GM19023 (cell line): ENCODE data around the gene ZNHIT2.
A peak's percentile ranks its signal among the peaks of the same experiment; 100 is the strongest.

Source experiments
- ATAC-seq: cut with Tn5 transposase; IDR thresholded peaks from one replicate; pipeline ENCODE4 v1.9.1; 2021; ENCODE audit warnings: mild to moderate bottlenecking, moderate library complexity; ENCODE audit not compliant: unreplicated experiment

ZNHIT2 gene

DNA sequence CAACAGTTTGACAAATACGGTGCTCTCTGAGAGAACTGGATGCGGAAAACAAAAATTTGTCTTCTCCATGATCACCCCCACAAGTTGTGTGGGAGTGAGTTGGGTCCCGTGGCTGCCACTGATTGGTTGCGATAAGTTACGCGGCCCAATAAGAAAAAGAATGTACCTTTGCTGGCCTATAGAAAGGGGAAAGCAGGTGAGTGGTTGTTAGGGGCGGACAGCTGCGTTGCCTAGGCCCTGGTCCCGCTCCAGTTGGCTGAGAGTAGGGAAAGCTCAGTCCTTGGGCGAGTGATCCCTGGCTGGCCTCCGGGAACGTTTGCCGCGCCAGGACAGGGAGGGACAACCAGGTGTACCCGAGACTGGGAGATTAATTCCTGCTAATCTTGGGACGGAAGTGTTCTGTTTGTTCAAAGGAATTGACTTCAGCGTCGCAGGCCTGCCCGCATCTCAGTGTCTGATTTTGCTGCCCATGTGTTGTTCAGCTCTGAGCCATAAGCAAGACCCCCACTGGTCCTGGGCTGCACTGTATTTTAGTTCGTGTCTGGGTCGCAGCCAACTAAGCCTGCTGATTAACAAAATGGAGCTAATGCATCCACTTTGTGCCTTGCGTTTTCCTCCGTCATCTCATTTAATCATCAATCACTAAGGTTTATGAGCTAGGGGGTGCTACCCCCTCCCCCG, 17.6 kb upstream of the ZNHIT2 start:
- ATAC-seq = peak; percentile 65

GRCh38 chr11:65134240-65134951, 16.9 kb upstream of the ZNHIT2 start, which contains the start of gene SYVN1:
SYVN1 (minus strand) TSS chr11:65134519; CDS start chr11:65133601, 918 bp downstream.
- peak; percentile 63 for ATAC-seq

DNA sequence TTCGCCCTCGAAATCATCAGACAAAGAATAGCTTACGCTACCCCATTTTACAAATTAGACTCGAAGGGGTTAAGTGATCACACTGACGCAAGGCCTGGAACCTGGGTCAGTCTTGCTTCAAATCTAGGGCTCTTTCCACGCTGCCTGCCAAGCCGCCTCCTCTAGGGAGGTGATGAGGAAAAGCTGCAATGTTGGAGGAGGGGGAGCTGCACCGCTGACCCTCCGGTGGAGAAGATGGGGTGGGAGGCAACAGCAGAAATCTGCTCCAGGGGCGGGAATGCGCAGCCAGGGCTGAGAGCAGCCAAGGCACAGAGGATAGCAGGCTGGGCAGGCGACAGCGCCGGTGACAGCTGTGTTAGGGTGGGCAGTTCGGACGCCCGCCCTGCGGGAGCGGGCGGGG, 16.2 kb upstream of the ZNHIT2 start:
- ATAC-seq = no peak

GRCh38 chr11:65132988-65133700, 15.6 kb upstream of the ZNHIT2 start:
- no peak for ATAC-seq

DNA sequence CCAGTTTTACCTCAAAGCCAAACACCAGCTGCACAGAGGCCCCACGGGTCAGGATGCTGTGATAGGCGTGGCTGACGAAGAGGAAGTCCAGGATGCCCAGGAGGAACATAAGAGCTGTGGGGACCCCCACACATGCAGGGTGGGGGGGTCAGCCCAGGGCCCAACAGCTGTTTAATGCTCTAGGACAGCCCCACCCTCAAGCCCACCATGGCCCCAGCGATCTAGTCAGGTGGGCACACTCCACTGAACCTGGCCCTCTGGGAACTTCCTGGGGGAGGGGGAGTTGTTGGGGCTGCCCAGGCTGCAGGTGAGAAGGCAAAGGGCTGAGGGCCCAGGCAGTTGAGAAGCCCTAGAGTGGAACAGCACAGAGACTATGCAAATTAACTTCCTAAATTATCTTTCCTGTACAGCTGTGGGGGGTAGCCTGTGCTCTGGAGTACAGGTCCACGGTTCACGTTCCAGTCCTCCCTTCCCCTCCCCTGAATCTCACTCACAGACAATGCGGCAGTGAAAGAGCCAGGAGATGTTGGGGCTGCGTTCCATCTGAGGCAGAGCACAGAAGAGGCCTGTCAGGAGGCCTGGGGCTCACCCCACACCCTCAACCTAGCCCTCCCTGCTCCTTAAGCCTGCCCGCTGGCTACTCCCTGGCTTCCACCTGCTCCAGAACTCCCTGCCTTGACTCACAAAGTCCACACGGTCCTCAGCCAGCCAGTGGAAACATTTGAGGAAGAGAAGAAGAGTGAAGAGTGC, 14.9 kb upstream of the ZNHIT2 start:
- ATAC-seq = peak; percentile 36

- no peak for ATAC-seq
Measured at GRCh38 chr11:65131895-65132237, 14.4 kb upstream of the ZNHIT2 start.

- no peak for ATAC-seq
Measured at GRCh38 chr11:65131417-65131776, 13.9 kb upstream of the ZNHIT2 start.

GRCh38 chr11:65130631-65131416, 13.3 kb upstream of the ZNHIT2 start:
- ATAC-seq = no peak

DNA sequence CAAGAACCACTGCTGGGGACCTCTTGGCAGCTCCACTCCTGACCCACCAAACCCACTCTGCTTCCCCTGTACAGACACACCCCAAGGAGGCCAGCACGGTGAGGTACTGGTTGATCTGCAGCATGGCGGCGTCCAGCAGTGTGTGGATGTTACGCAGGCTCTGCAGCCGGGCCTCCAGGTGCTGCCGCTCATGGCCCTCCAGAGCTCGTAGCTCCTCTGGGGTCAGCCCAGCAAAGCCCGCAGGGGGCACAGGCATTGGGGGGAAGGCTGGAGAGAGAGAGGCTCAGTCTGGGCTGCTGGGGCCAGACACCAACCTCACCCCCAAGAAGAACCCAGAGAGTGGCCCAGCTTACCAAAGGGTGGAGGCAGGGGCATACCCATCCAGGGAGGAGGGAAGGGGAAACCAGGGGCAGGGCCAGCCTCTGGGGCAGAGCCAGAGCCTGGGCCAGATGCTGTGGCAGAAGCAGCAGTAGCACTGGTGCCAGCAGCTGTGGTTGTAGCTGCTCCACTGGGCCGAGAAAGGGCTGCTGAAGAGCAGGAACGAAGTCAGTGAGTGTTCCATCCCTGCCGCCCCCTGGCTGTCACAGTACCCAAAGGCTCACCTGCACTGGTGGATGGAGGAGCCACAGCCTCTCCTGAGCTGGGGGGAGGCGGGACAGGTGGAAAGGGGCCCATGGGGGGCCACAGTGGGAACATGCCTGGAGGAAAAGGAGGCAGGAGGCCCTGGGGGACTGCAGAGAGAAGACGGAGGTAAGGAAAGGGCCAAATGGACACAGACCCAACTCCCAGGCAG, 12.3 kb upstream of the ZNHIT2 start:
- no peak for ATAC-seq

DNA sequence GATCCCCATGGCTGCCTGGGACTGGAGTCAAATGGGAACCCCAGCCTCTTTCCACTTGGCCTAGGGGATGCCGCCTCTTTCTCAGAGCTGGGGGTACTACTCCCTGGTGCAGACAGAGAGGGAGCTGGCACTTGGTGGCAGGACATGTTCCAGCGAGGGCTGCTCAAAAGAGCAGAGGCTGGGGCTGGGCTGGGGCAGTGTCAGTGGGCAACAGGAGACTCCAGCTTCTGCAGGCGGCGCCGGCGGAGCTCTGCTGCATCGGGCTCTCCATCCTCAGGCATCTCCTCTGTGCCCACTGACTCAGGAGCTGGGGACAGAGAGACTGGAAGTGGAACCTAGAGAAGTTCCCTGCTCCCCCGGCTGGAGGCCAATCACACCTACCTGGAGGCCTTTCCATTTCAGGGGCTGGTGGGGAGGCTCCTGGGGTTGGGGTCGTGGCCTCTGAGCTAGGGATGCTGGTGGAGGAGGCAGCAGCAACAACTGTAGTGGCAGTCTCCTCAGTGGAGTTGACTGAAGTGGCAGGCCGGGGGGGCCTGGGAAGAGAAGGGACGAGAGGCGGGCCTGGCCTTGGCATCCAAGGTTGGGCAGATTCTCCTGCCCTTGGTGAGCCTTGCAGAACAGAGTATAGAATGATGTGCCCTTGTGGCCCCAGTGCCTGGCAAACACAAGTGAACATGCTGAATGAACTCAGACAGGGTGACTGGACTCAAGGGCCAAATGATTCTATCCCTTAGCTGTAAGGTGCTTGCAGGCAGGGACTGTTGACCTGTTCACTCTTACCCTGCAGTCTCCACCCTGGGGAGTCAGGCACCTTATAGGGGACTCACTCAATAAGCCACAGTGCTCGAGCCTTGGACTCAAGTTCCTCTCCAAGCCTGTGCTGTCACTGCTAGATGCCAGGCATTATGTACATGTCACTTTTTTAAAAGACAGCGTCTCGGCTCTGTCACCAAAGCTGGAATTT, 11.0 kb upstream of the ZNHIT2 start:
- ATAC-seq = no peak

DNA sequence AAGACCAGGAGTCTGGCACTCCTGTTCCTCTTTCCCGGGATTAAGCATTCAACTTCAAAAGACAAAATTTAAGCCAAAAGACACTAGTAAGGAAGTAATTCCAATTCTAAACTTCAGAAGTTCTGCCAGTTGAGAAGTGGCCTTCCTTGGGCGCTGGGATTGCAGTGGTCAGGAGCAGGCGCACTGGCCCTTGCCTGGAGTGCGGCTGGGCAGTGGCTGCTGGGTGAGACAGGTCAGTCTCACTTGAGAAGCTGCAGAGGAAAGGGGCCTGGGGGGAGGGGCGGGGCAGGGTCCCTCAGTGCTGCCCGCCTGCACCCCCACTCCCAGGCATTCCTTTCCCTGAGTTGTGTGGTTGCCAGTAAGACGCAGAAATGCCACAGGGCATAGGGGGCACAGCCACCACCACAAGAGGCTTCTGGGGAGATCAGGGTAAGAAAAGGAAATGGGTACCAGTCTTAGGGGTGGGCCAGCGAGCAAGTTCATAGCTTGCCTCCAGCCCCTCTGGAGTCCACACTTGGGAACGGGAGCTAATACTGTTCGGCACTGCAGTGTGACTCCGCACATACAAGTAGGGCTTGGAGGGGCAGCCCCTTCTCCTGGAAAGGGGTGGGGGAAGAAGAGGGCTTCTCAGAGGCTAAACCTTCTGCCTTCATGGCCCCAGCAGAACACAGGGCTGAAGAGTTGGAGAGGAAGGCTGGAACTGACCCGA, 10.1 kb upstream of the ZNHIT2 start:
- ATAC-seq = no peak

- ATAC-seq = no peak
Measured at GRCh38 chr11:65126624-65127274, 9.2 kb upstream of the ZNHIT2 start.

DNA sequence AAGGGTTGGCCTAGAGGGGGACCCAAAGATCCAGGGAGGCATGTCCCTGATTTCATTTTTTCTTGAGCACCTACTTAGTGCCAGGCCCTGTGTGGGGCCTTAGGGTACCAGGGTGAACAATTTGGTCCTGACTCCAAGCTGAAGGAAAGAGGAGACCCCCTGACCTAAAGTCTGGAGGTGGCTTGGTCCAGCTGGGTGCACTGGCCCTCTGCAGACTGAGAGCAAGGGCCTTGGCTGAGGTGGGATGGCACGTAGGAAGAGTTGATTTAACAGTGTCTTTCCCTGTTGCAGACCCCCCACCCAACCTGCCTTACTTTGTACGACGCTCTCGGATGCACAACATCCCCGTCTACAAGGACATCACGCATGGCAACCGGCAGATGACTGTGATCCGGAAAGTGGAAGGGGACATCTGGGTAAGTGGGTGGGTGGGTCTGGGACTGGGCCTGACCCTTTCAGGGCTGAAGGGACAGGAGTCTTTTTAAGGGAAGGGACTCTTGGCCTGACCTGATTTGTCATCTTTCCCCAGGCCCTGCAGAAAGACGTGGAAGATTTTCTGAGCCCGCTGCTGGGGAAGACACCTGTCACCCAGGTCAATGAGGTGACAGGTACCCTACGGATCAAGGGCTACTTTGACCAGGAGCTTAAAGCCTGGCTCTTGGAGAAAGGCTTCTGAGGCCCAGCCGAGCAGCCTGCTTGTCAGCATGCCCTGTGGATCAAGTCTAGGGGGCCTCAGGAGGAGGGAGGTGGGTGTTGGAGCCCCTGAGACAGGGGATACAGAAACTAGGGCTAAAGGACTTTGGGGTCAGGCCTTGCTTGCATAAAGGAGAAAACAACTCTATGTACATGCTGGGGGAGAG, 7.9 kb upstream of the ZNHIT2 start:
- no peak for ATAC-seq

DNA sequence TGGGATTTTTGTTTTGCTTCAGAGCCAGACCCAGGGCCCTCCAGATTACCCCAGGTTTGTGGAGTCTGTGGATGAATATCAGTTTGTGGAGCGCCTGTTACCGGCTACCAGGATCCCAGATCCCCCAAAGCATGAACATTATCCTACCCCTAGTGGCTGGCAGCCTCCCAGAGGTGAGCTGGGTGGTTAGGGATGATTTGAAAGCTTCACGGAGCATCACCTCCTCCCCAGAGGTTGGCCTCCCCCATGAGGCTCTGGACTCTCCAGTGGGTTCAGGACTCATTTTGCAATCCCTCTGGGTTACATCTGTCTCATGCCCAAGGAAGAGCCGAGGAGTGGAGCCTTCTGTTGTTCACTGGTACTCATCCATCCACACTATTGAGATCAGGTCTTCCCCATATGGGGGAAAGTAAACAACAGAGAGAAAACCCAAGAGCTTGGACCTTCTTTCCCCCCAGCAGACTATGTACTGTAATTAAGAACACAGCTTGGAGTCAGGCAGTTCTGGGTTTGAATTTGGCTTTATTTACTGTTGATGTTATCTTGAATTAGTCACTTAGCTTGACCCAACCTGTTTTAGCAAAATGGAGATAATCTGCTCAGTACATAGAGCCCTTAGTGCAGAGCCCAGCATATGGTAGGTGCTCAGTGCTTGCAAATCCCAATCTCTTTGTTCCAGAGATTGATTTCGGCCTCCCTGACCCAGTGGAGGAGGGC, 7.1 kb upstream of the ZNHIT2 start:
- ATAC-seq = no peak

- ATAC-seq = peak; percentile 62
Measured at GRCh38 chr11:65121865-65122696, 4.6 kb upstream of the ZNHIT2 start, which contains the start of the genes FAU and MRPL49. FAU (minus strand) TSS chr11:65122134; CDS start chr11:65121813, 321 bp downstream. MRPL49 (plus strand) TSS chr11:65122321; CDS start chr11:65122347, 26 bp downstream.
